Gastrocnemius medialis (tissue), 4 donors: ENCODE data around the gene FRMPD4.

Experiments used
- CTCF ChIP-seq, 5 experiments: fragments of 450-650 bp in 3 of 5; fragments of 200-600 bp in 2 of 5; sonication (generic) in 2 of 5; IDR thresholded peaks in 4 of 5; conservative IDR thresholded peaks in 1 of 5; 1 replicate in 4 of 5; 2 replicates in 1 of 5; pipeline ENCODE4 v1.5.1; 2016 to 2019; ENCODE audit warnings: antibody characterized with exemption in 5 of 5, mild to moderate bottlenecking in 3 of 5, moderate library complexity in 3 of 5
- POLR2A ChIP-seq, 2 donors: fragments of 450-650 bp; IDR thresholded peaks; one replicate each; pipeline ENCODE4 v1.6.1; 2017; ENCODE audit warnings: antibody characterized with exemption in 2 of 2, mild to moderate bottlenecking in 2 of 2, moderate library complexity in 2 of 2

GRCh38 chrX:12463873-12464272 lies 325.6 kb downstream of the FRMPD4 start:
- TF ChIP-seq CTCF (IDR thresholded peaks at IDR 0.05 in 4 of 5, conservative IDR thresholded peaks at IDR 0.05 in 1 of 5) (no peak), POLR2A (IDR thresholded peaks at IDR 0.05) (no peak)
